ENCODE results near the gene OR10R2. TPM values are rescaled to one million over a fixed set of nuclear protein-coding genes. Genes with fewer than 3 reads are reported as not detected.

The OR10R2 gene
- total RNA-seq, 4 donors from 2014 or later: not detected

- TF ChIP-seq CTCF (IDR thresholded peaks at IDR 0.05; ENCODE audit: low read depth): no peak
Measured at GRCh38 chr1:158527190-158527815, 55.3 kb downstream of the OR10R2 start.

Other genes with a start within 250 kb of the OR10R2 start
- under 1 TPM in 1 of 4 donors, not detected in 3; 0.34 TPM for gene CD1A, start 217.8 kb upstream of the OR10R2 start, total RNA-seq
- 1 to 10 TPM in 1 of 4 donors, under 1 TPM in 2, not detected in 1; 0.49 to 7.6 (median 0.66) TPM for gene CD1C, start 182.3 kb upstream of the OR10R2 start, total RNA-seq
- gene CD1B, start 140.7 kb upstream of the OR10R2 start, total RNA-seq: 1 to 10 TPM in 1 of 4 donors, not detected in 3; 1.9 TPM
- gene CD1E, start 118.3 kb upstream of the OR10R2 start, total RNA-seq: 1 to 10 TPM in 2 of 4 donors, under 1 TPM in 1, not detected in 1; 0.88 to 2.9 (median 2.4) TPM
- gene OR10T2, start 72.8 kb upstream of the OR10R2 start, total RNA-seq: not detected
- not detected for gene OR10K2, start 46.0 kb upstream of the OR10R2 start, total RNA-seq
- not detected for gene OR10K1, start 10.4 kb upstream of the OR10R2 start, total RNA-seq
- not detected for gene OR6Y1, start 82.2 kb downstream of the OR10R2 start, total RNA-seq
- gene OR6P1, start 98.4 kb downstream of the OR10R2 start, total RNA-seq: not detected
- not detected for gene OR10X1, start 107.7 kb downstream of the OR10R2 start, total RNA-seq
- not detected for gene OR10Z1, start 133.0 kb downstream of the OR10R2 start, total RNA-seq
- gene SPTA1, start 214.5 kb downstream of the OR10R2 start, total RNA-seq: under 1 TPM in 3 of 4 donors, not detected in 1; 0.38 to 0.88 (median 0.68) TPM
- gene OR6K2, start 228.4 kb downstream of the OR10R2 start, total RNA-seq: not detected
- not detected for gene OR6K3, start 248.5 kb downstream of the OR10R2 start, total RNA-seq

Measured in subcutaneous adipose tissue (tissue), 4 donors.